ENCODE measurements around the gene DPYSL4.

DPYSL4 gene

GRCh38 chr10:132195366-132196075, 8.8 kb downstream of the DPYSL4 start:
- no peak for DNase-seq (ENCODE audit: low read depth in 3 of 3)

- DNase-seq (ENCODE audit: low read depth in 3 of 3), result no peak
These were observed 9.7 kb downstream of the DPYSL4 start for GRCh38 chr10:132196178-132197113.

DNA sequence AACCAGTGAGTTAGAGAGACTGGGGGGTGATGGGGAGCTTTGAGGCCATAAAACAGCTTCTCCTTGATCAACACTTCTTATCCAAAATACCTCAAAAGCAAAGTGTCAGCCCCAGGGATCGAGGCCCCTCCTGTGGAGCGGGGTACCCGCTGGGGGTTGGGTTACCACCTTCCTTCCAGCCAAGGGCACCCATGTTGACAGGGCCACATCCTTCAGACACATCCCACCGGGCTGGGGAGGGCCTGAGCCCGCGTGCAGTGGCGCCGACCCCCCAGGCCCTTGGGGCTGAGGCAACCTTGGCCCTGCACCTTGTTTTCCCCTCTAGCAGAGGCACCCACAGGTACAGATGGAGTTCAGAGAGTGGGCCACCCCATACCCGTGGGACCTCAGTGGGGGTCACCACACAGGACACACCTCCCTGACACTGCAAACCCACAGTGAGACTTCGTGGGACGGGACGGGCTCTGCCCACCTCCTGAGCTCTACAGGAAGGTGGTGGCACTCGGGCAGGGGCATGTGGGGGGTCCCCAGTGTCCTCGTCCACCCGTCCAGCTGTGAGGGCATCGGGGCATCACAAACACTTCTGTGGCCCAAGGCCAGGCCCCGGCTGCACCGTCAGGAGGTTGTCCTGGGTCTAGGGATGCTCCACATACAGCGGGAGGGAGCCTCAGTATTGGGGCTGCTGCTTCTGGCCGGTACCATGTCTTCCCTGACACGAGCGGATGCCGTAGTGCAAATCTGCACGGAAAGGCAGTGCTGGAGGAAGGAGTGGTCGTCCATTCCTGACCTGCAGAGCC, 10.7 kb downstream of the DPYSL4 start:
- DNase-seq (ENCODE audit: low read depth in 3 of 3), result no peak

DNA sequence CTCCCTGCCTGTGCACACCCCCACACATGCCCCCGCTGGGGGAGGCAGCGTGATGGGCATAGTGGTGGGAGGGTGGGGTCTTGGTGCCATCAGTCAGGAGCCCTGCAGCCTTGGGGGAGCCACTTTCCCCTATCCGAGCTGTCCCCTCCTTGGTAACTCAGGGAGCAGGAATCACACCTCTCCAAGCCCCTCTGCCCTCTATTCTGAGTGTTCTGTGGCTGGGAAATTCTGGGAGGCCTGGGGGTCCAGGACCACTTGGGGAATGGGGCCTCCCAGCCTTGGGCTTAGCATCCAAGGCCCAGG, 11.3 kb downstream of the DPYSL4 start:
- DNase-seq (ENCODE audit: low read depth in 3 of 3), result no peak

- no peak for DNase-seq (ENCODE audit: low read depth in 3 of 3)
These were observed 11.8 kb downstream of the DPYSL4 start for GRCh38 chr10:132198381-132199181.

DNA sequence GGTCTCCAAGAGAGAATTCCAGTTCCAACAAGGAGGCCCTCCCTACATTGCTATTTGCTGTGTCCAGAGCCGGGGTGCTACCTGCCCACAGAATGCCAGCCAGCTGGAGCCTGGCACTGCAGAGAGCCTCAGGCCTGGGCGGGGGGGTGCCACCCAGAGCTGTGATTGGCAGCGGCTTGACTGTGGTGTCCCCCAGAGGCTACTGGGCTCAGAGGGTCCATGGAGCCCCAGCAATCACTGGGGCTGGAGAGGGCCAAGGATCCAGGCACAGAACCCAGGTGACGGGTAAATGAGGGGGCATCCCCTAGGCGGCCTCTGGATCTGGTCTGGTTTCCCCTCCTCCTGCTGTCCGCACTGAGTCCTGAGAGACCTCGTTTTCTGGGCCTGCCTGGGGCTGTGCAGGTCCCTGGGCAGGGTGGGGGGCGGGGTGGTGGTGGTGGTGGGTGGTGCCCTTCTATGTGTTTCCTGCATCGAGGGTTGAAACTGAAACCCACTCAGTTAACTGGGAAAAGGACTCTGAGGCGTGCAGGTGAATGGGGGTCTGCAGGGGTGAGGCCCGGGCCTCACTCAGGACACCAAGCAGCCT, 12.6 kb downstream of the DPYSL4 start:
- no peak for DNase-seq (ENCODE audit: low read depth in 3 of 3)

- DNase-seq (ENCODE audit: low read depth in 3 of 3), result no peak
These were observed 13.1 kb downstream of the DPYSL4 start for GRCh38 chr10:132199854-132200311.

GRCh38 chr10:132200344-132201110, 13.8 kb downstream of the DPYSL4 start:
- DNase-seq (ENCODE audit: low read depth in 3 of 3), result no peak

GRCh38 chr10:132201111-132201969, 14.6 kb downstream of the DPYSL4 start:
- no peak for DNase-seq (ENCODE audit: low read depth in 3 of 3)

- no peak for DNase-seq (ENCODE audit: low read depth in 3 of 3)
These were observed 15.6 kb downstream of the DPYSL4 start for GRCh38 chr10:132202070-132202970.

DNA sequence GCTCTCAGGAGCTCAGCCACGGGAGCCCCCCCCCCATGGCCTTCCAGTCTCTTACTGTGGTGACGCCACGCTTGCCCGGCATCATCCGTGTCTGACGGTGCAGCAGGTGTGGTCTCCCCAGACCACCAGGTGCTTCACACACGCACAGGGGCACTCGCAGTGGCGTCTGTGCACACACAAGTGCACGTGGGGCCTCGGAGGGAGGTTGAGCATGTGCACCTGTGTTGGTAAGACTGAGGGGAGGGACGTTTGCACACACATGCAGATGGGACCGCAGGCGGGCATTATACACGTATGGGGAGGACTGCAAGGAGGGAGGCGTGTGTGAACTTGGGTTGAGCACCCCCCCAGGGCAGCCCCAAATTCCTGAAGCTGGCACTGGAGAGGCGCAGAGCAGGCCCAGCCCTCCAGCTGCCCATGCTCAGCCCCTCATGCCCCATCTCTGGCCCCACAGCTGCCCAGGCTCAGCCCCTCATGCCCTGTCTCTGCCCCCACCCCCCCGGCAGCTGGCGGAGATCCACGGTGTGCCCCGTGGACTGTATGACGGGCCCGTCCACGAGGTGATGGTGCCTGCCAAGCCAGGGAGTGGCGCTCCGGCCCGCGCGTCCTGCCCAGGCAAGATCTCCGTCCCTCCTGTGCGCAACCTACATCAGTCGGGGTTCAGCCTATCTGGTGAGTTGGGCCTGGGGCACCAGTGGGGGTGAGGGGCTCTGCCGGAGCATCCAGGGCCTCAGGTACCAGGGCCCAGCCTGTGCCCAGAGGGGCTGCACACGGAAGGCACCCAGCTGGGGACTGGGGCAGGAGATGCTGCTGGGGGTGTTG, 16.7 kb downstream of the DPYSL4 start:
- no peak for DNase-seq (ENCODE audit: low read depth in 3 of 3)

DNA sequence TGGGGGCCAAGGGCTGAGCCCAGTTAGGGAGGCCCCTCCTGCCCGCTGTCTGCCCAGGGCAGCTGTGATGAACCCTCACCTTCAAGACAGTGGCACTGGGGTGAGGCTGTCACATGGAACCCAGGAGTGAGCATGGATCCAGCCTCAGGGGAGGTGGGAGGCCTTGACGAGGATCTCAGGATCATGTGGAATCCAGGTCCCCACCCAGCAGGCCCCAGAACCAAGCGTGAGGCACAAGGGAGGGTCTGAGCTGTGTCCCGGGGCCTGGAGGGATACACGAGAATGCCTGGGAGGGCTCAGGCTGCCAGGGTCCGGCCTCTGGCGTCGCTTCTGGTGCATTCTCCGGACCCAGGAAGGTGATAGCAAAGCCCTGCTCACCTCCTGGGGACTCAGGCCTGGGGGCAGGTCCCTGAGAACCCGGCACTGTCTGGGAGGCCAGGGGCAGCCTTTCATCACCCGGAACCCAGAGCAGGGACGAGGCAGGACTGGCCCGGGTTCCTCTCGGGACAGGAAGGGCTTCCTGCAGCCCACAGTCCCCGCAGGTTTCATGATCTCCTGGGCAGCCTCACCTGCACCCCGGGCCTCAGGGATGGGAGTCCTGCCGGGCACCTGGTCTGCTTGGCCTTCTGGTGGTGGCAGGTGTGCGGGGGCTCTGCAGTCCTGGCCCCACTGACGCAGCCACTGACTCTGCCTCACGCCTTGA, 17.5 kb downstream of the DPYSL4 start:
- no peak for DNase-seq (ENCODE audit: low read depth in 3 of 3)

DNA sequence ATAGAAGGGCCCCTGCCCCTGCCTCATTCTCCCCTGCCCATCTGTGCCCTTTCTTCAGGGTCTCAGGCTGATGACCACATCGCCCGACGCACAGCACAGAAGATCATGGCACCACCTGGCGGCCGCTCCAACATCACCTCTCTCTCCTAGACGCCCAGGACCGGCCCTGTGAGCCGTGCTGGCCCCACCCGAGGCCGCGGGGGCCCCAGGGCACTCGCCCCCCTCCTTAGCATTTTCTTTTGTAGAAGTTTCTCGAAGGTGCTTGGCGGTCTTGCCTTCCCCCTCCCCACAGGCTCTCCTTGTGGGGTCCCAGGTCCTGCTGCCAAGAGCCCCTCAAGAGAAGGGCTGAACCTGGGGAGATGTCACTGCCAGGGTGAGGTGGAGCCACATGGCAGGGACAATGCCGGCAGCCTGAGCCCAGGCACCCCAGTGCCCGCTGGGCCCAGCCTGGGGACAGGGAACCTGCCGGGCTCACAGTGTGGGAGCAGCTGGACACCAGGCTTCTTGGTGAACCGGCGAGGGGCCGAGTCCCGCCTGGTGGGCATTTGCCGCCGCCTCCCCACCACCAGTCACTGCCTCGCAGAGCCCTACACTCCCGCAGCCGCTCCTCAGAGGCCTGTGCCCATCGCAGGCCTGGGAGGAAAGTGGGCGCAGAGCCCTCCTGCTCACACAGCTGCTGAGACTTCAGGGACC, 18.2 kb downstream of the DPYSL4 start:
- no peak for DNase-seq (ENCODE audit: low read depth in 3 of 3)

DNA sequence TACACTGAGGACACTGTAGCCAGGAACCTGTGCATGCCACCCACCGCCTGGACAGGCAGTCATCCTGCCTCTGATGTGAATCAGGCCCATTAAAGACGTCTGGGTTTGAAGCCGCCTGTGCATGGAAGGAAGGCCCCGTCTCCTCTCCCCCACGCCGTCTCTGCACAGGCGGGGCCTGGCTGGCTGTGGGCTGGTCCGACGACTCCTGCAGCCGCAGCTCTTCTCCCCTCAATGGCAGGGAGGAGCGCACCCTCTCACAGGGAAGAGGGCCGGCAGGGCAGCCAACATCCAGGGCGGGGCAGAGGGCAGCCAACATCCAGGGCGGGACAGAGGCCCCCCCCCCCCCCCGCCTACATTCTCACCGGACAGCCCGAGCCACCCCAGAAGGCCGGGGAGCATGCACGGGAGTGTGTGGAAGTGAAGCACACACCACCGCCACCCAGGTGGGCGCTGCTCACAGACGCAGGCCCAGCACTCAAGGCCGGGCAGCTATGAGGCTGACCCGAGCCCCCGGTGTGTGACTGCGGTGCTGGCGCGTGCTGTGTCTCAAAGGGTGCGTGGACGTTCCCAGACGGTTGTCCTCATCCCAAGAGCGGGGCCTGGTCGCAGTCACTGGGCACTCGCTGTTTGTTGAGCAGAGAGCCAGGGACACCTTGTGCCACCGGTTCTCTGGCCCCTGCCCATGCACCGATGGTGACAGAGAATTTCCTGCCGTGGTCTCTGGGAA, 19.1 kb downstream of the DPYSL4 start:
- no peak for DNase-seq (ENCODE audit: low read depth in 3 of 3)

DNA sequence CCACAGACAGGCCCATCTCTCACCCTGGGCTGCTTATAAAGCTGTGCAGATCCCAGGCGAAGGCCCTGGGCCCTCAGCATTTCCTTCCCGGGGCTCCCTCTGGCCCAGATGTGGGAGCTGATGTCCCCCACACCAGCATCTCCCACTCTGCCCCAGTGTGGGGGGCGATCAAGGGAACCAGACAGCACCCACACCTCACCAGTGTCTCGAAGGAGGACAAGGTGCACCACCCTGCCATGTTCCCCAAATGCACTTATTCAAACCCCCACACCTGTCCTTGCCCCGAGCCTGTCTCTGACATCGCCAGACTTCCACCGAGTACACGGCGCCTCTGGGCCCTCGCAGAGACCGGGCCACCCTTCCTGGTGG, 19.6 kb downstream of the DPYSL4 start:
- no peak for DNase-seq (ENCODE audit: low read depth in 3 of 3)

Data from stimulated activated CD4-positive, alpha-beta T cell treated with anti-CD3 and anti-CD28 coated beads, TNF-alpha, amount 100 ng/mL, for 24 hours (primary cell).